ENCODE results near the gene CHST8. TPM values are rescaled to one million over a fixed set of nuclear protein-coding genes. Genes with fewer than 3 reads are reported as not detected.

CHST8 gene
- total RNA-seq, 1 experiment from 2014 or later: not detected

DNA sequence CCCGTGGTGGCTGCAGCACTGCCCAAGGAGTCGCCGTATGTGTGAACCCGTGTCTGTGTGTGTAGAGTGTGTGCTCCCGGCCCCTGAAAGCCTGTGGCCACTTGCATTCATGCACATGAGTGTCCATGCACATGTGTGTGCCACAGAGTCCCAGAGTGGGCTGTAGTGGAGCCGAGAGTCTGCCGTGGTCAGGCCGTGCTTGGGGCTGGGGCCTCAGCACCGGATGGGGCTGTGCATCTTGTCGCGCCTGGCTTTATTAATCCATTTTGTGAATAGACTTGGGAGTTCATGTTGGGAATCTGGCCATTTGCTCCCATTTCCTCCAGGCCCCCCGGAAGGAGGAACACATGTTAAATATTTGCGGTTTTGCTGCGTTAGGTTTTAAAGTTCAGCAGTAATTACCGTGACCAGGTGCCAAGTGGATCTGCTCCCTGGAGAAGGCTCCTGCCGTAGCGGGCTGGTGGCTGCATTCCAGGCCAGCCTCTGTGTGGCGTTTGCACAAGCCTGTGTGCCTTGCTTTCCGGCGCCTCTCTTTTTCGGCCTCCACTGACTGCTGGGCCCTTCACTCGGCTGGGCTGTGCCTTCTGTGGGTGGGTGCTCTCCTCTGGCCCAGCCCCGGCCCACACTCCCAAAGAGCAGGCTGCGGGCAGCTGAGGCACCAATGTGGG is 105.7 kb downstream of the CHST8 start:
- ChIA-PET POLR2A (ENCODE audit: unreplicated experiment) (no interaction called here), CTCF (no interaction called here)
- Histone ChIP-seq H3K4me1 (replicated peaks; ENCODE audit: insufficient read depth) (no peaks in the 10 kb centered on the region), H3K79me2 (ENCODE audit: low read depth) (no peaks in the 10 kb centered on the region), H3K9me3 (ENCODE audit: insufficient read depth, low read depth) (no peaks in the 10 kb centered on the region), H3K4me2 (no peak overlapping the region), H3K27ac (no peak overlapping the region), H3K27me3 (ENCODE audit: insufficient read depth, low read depth) (peaks cover 100% of the 10 kb centered on the region), H4K20me1 (ENCODE audit: insufficient read depth) (no peaks in the 10 kb centered on the region), H2AFZ (no peak overlapping the region), H3K4me3 (no peak overlapping the region), H3K36me3 (ENCODE audit: low read depth) (no peaks in the 10 kb centered on the region), H3F3A (ENCODE audit: insufficient read depth, low read depth) (no peaks in the 10 kb centered on the region), H3K9me2 (ENCODE audit: insufficient read depth) (no peaks in the 10 kb centered on the region)
- BruUV-seq (replicated peaks): no TSS peak
- DNase-seq: no peak
- TF ChIP-seq, protein P1, sequence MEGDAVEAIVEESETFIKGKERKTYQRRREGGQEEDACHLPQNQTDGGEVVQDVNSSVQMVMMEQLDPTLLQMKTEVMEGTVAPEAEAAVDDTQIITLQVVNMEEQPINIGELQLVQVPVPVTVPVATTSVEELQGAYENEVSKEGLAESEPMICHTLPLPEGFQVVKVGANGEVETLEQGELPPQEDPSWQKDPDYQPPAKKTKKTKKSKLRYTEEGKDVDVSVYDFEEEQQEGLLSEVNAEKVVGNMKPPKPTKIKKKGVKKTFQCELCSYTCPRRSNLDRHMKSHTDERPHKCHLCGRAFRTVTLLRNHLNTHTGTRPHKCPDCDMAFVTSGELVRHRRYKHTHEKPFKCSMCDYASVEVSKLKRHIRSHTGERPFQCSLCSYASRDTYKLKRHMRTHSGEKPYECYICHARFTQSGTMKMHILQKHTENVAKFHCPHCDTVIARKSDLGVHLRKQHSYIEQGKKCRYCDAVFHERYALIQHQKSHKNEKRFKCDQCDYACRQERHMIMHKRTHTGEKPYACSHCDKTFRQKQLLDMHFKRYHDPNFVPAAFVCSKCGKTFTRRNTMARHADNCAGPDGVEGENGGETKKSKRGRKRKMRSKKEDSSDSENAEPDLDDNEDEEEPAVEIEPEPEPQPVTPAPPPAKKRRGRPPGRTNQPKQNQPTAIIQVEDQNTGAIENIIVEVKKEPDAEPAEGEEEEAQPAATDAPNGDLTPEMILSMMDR (conservative IDR thresholded peaks at IDR 0.05): no peak
- 0 out of 2 replicates have a peak, but pooled peaks have one; percentile 43 for TF ChIP-seq EZH2 (IDR thresholded peaks at IDR 0.05; ENCODE audit: low read depth)
- intact Hi-C loops (cut with micrococcal nuclease; ENCODE audit: unreplicated experiment): no loop called here

DNA sequence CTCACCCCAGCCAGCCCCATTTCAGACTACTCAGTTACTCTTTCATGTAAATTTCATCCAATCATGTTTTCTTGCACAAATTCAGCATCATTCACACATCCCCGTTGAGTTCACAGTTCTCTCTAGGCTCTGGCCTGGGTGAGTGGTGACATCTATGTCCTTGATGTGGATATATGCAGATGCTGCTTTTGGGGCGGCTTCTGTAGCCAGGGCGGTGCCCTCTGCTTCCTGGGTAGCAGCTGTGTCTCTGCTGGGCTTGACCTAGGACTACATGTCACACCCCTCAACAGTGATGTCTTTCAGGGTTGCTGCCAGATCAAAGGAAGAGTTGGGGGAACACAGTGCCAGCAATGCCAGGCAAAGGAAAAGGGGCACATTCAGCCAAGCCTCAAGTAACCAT is 106.4 kb downstream of the CHST8 start:
- Histone ChIP-seq H3K4me2 (no peak overlapping the region), H3K27me3 (ENCODE audit: insufficient read depth, low read depth) (peaks cover 98% of the 10 kb centered on the region), H3K79me2 (ENCODE audit: low read depth) (no peaks in the 10 kb centered on the region), H3F3A (ENCODE audit: insufficient read depth, low read depth) (no peaks in the 10 kb centered on the region), H4K20me1 (ENCODE audit: insufficient read depth) (no peaks in the 10 kb centered on the region), H3K9me3 (ENCODE audit: insufficient read depth, low read depth) (no peaks in the 10 kb centered on the region), H3K4me3 (no peak overlapping the region), H2AFZ (no peak overlapping the region), H3K9me2 (ENCODE audit: insufficient read depth) (no peaks in the 10 kb centered on the region), H3K36me3 (ENCODE audit: low read depth) (no peaks in the 10 kb centered on the region), H3K27ac (no peak overlapping the region), H3K4me1 (replicated peaks; ENCODE audit: insufficient read depth) (no peaks in the 10 kb centered on the region)
- intact Hi-C loops (cut with micrococcal nuclease; ENCODE audit: unreplicated experiment): no loop called here
- BruUV-seq (replicated peaks): no TSS peak
- DNase-seq: no peak
- ChIA-PET CTCF (no interaction called here), POLR2A (ENCODE audit: unreplicated experiment) (no interaction called here)
- TF ChIP-seq EZH2 (IDR thresholded peaks at IDR 0.05; ENCODE audit: low read depth): no peak
- TF ChIP-seq, protein P1 (conservative IDR thresholded peaks at IDR 0.05): no peak

DNA sequence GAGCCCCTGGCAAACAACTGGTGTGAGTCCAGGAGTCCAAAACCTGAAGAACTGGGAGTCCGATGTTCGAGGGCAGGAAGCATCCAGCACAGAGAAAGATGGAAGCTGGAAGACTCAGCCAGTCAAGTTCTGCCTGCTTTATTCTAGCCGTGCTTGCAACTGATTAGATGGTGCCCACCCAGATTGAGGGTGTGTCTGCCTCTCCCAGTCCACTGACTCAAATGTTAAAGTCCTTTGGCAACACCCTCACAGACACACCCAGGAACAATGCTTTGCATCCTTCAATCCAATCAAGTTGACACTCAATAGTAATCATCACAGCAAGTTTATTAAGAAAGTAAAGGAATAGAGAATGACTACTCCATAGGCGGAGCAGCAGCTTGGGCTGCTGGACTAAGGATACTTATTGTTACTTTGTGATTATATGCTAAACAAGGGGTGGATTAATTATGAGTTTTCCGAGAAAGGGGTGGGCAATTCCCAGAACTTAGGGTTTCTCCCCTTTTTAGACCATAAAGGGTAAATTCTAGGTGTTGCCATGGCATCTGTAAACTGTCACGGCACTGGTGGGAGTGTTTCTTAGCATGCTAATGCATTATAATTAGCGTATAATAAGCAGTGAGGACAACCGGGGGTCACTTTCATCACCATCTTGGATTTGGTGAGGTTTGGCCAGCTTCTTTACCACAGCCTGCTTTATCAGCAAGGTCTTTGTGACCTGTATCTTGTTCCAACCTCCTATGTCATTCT is 109.3 kb downstream of the CHST8 start:
- no peaks in the 10 kb centered on the region for H3K9me2 ChIP-seq (ENCODE audit: insufficient read depth)
- POLR2A ChIA-PET (ENCODE audit: unreplicated experiment): interaction anchor here (0.7 kb wide), 1 partner anchor 47 kb away, joined by 7 read pairs; no protein-coding TSS in a partner anchor
- H3K4me2 ChIP-seq: no peak overlapping the region
- no peaks in the 10 kb centered on the region for H3F3A ChIP-seq (ENCODE audit: insufficient read depth, low read depth)
- intact Hi-C loops (cut with micrococcal nuclease; ENCODE audit: unreplicated experiment): no loop called here
- no peak overlapping the region for H3K27ac ChIP-seq
- no peak for TF ChIP-seq EZH2 (IDR thresholded peaks at IDR 0.05; ENCODE audit: low read depth)
- TF ChIP-seq, protein P1 (conservative IDR thresholded peaks at IDR 0.05): no peak
- CTCF ChIA-PET: no interaction called here
- H3K27me3 ChIP-seq (ENCODE audit: insufficient read depth, low read depth): peaks cover 96% of the 10 kb centered on the region
- DNase-seq: no peak
- no peaks in the 10 kb centered on the region for H3K36me3 ChIP-seq (ENCODE audit: low read depth)
- no peak overlapping the region for H2AFZ ChIP-seq
- no peak overlapping the region for H3K4me3 ChIP-seq
- no TSS peak for BruUV-seq (replicated peaks)
- no peaks in the 10 kb centered on the region for H4K20me1 ChIP-seq (ENCODE audit: insufficient read depth)
- H3K4me1 ChIP-seq (replicated peaks; ENCODE audit: insufficient read depth): no peaks in the 10 kb centered on the region
- H3K9me3 ChIP-seq (ENCODE audit: insufficient read depth, low read depth): no peaks in the 10 kb centered on the region
- H3K79me2 ChIP-seq (ENCODE audit: low read depth): no peaks in the 10 kb centered on the region
